ENCODE measurements around the gene KRTAP10-2.

DNA sequence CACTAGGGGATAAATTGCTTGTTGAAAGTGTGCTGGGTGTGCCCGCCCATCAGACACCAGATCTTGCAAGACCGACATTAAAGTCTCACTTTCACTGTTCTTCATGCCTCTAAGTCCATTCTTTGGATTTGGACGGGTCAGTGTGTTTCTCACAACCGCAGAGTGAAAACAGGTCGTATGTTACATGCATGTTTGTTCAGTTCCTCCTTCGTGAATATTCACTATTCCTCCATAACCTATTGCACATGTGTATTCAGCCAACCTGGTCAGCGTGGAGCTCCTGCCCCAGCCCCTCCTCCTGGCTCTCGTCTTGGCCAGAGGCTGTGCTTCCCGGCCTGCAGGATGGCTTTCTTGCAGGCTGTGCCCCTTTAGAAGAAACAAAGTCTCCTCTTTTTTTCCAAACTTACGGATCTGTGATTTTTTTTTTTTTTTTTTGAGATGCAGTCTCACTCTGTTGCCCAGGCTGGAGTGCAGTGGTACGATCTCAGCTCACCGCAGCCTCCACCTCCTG lies 43.2 kb upstream of the KRTAP10-2 start:
- TF ChIP-seq TAF1 (IDR thresholded peaks at IDR 0.05; ENCODE audit: borderline replicate concordance, low read depth, low read length), result no peak
- no peak for TF ChIP-seq POLR2AphosphoS5 (IDR thresholded peaks at IDR 0.05; ENCODE audit: low read depth, low read length)
- TF ChIP-seq POLR2A (IDR thresholded peaks at IDR 0.05; ENCODE audit: low read depth, low read length), result no peak
